HepG2 (cell line): ENCODE data around the gene COG8. TPM values are rescaled to one million over a fixed set of nuclear protein-coding genes. Genes with fewer than 3 reads are reported as not detected.
A peak's percentile ranks its signal among the peaks of the same experiment; 100 is the strongest.

Experiments
- AHDC1 ChIP-seq: sonication (generic); formaldehyde crosslinking; IDR thresholded peaks from 2 replicates; pipeline ENCODE4 v1.5.1; 2020; ENCODE audit warnings: mild to moderate bottlenecking, missing genetic modification reagents, borderline replicate concordance
- AKAP8 ChIP-seq: sonication (generic); formaldehyde crosslinking; IDR thresholded peaks from 2 replicates; pipeline ENCODE4 v1.5.1; 2020; ENCODE audit warnings: mild to moderate bottlenecking, missing genetic modification reagents
- E2F2 ChIP-seq: sonication (generic); formaldehyde crosslinking; IDR thresholded peaks from 2 replicates; pipeline ENCODE4 v1.4.0; 2020; ENCODE audit warnings: missing genetic modification reagents, borderline replicate concordance
- HDAC1 ChIP-seq: sonication (generic); formaldehyde crosslinking; IDR thresholded peaks from 2 replicates; pipeline ENCODE4 v1.5.1; 2020; ENCODE audit warnings: mild to moderate bottlenecking, missing genetic modification reagents
- HHEX ChIP-seq: IDR thresholded peaks from 2 replicates; pipeline ENCODE4 v1.6.1; 2016; ENCODE audit warnings: control low read depth
- MED1 ChIP-seq: sonication (generic); formaldehyde crosslinking; IDR thresholded peaks from 2 replicates; pipeline ENCODE4 v1.4.0; 2020; ENCODE audit warnings: missing genetic modification reagents
- MXI1 ChIP-seq: IDR thresholded peaks from 3 replicates; pipeline ENCODE4 v1.6.1; 2012; ENCODE audit warnings: low read depth, low read length, inconsistent platforms, borderline replicate concordance
- PREB ChIP-seq: sonication (generic); formaldehyde crosslinking; IDR thresholded peaks from 2 replicates; pipeline ENCODE4 v1.4.0; 2020; ENCODE audit warnings: missing genetic modification reagents
- SALL1 ChIP-seq: sonication (generic); formaldehyde crosslinking; IDR thresholded peaks from 2 replicates; pipeline ENCODE4 v1.8.0; 2022; ENCODE audit warnings: mild to moderate bottlenecking, missing genetic modification reagents
- SMAD3 ChIP-seq: sonication (generic); formaldehyde crosslinking; IDR thresholded peaks from 2 replicates; pipeline ENCODE4 v1.4.0; 2020; ENCODE audit warnings: missing genetic modification reagents
- ZC3H13 ChIP-seq: sonication (generic); formaldehyde crosslinking; IDR thresholded peaks from 2 replicates; pipeline ENCODE4 v1.8.1; 2023; ENCODE audit warnings: mild to moderate bottlenecking, missing genetic modification reagents, moderate library complexity
- ZFAT ChIP-seq: sonication (generic); formaldehyde crosslinking; conservative IDR thresholded peaks from 2 replicates; pipeline ENCODE4 v1.8.1; 2023; ENCODE audit warnings: missing genetic modification reagents, inconsistent platforms
- ZFP36L2 ChIP-seq: sonication (generic); formaldehyde crosslinking; IDR thresholded peaks from 2 replicates; pipeline ENCODE4 v1.4.0; 2020; ENCODE audit warnings: missing genetic modification reagents
- ZGPAT ChIP-seq: IDR thresholded peaks from 2 replicates; pipeline ENCODE4 v1.6.1; 2016; ENCODE audit warnings: mild to moderate bottlenecking
- ZNF17 ChIP-seq: sonication (generic); formaldehyde crosslinking; IDR thresholded peaks from 2 replicates; pipeline ENCODE4 v1.5.0; 2020; ENCODE audit warnings: mild to moderate bottlenecking, missing genetic modification reagents
- ZNF292 ChIP-seq: sonication (generic); formaldehyde crosslinking; IDR thresholded peaks from 2 replicates; pipeline ENCODE4 v1.8.1; 2022; ENCODE audit warnings: mild to moderate bottlenecking, low read depth, missing genetic modification reagents, borderline replicate concordance
- ZNF574 ChIP-seq: sonication (generic); formaldehyde crosslinking; IDR thresholded peaks from 2 replicates; pipeline ENCODE4 v1.4.0; 2020; ENCODE audit warnings: missing genetic modification reagents
- ZSCAN31 ChIP-seq: sonication (generic); formaldehyde crosslinking; IDR thresholded peaks from 2 replicates; pipeline ENCODE4 v1.5.0; 2020; ENCODE audit warnings: low read depth, mild to moderate bottlenecking, missing genetic modification reagents
- polyA plus RNA-seq, 8 experiments: library from polyadenylated mRNA; depleted of rRNA in 3 of 8; stranded (reverse) in 7 of 8; unstranded in 1 of 8; fragments of >200 nt; fragmentation: Illumina TruSeq in 4 of 8; extraction: Trizol in 4 of 8; gene quantifications; 2 replicates each; pipeline versions ENCODE4 v1.2.1 to v1.2.3, GENCODE V29; 2011 to 2016; ENCODE audit warnings: low read depth in 4 of 8, missing spikeins in 1 of 8, mixed read lengths in 1 of 8; ENCODE audit not compliant: insufficient read depth in 1 of 8
- total RNA-seq, 5 experiments: library from RNA; depleted of rRNA; stranded (reverse); fragments of >200 nt; fragmentation: Illumina TruSeq; extraction: Trizol; gene quantifications; 2 replicates each; pipeline ENCODE4 v1.2.3, GENCODE V29; 2016; ENCODE audit warnings: low read depth in 1 of 5

Gene COG8
- total and polyA plus RNA-seq, 2 of the 13 experiments (the other 11 are each of a cell fraction or from before 2014, with no cell fraction given) = 45.5 to 52.1 TPM

GRCh38 chr16:69328854-69329316 is 10.5 kb downstream of the COG8 start (continued):
- TF ChIP-seq SALL1 (CRISPR knock-in tag) = peak; percentile 19; the same call in 1 of the 2 replicates
- TF ChIP-seq ZNF17 (CRISPR knock-in tag) = no peak
- peak; percentile 77; the same call in 1 of the 2 replicates for TF ChIP-seq ZC3H13 (CRISPR knock-in tag)
- 0 out of 2 replicates have a peak, but pooled peaks have one; percentile 27 for TF ChIP-seq ZSCAN31 (CRISPR knock-in tag)
- TF ChIP-seq ZNF574 (CRISPR knock-in tag) = no peak
- no peak for TF ChIP-seq SMAD3 (CRISPR knock-in tag)
- TF ChIP-seq AHDC1 = 0 out of 2 replicates have a peak, but pooled peaks have one; percentile 8
- peak; percentile 17; the same call in 1 of the 2 replicates for TF ChIP-seq HDAC1 (CRISPR knock-in tag)
- TF ChIP-seq E2F2 (CRISPR knock-in tag) = no peak
- TF ChIP-seq ZNF292 (CRISPR knock-in tag) = no peak
- 0 out of 2 replicates have a peak, but pooled peaks have one; percentile 37 for TF ChIP-seq ZGPAT (CRISPR knock-in tag)
- TF ChIP-seq MED1 (CRISPR knock-in tag) = no peak
- no peak for TF ChIP-seq ZFAT (CRISPR knock-in tag)
- no peak for TF ChIP-seq HHEX (CRISPR knock-in tag)
- no peak for TF ChIP-seq PREB (CRISPR knock-in tag)
- 0 out of 3 replicates have a peak, but pooled peaks have one; percentile 28 for TF ChIP-seq MXI1
- TF ChIP-seq ZFP36L2 = no peak
- TF ChIP-seq AKAP8 = peak; percentile 56; the same call in 1 of the 2 replicates
